Ramos (cell line): ENCODE measurements around the gene NF1.
"Not testable (repeated sequence)": the region's sequence is repeated elsewhere in the genome, so short reads cannot be mapped to it uniquely, and the experiment has no call there.

Source experiments
- in situ Hi-C: fragments of 300-500 bp; cut with MboI; formaldehyde crosslinking; loops from one replicate; pipeline ENCODE4 v1.14.3; 2022; ENCODE audit warnings: low sequenced_read_pairs; ENCODE audit not compliant: unreplicated experiment

Gene NF1

DNA sequence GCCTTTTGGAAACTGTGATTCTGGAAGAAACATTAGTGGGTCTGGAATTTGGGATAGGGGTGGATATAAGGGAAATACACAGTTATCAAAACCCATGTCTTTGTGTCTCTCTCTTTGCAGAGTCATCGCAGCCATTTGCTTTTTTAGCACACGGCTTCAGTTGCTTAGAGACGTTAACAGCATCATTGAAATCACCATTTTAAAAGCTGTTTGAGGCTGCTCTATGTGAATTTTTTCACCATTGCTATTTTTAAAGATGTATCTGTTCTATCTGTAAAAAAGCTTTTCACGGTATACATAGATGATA is 155.0 kb downstream of the NF1 start:
- in situ Hi-C loops, result no loop called here

DNA sequence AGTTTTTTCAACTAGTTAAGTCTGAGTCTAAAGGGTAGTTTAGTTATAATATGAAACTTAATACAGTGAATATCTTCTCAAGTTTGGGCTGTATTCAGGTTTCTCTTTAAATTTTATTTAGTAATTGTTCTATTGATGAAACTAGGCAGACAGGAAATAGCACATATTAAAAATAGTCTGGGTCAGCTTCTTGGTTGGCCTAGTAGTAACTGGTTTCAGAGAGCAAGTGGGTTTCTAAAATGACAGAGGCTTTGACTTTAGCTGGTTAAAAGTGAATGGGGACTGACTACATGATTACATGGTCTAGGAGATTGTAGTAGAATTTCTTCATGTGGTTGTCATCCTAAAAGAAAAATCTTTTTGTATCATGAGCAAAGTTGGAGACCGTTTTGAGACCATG is 155.5 kb downstream of the NF1 start:
- in situ Hi-C loops, result no loop called here

DNA sequence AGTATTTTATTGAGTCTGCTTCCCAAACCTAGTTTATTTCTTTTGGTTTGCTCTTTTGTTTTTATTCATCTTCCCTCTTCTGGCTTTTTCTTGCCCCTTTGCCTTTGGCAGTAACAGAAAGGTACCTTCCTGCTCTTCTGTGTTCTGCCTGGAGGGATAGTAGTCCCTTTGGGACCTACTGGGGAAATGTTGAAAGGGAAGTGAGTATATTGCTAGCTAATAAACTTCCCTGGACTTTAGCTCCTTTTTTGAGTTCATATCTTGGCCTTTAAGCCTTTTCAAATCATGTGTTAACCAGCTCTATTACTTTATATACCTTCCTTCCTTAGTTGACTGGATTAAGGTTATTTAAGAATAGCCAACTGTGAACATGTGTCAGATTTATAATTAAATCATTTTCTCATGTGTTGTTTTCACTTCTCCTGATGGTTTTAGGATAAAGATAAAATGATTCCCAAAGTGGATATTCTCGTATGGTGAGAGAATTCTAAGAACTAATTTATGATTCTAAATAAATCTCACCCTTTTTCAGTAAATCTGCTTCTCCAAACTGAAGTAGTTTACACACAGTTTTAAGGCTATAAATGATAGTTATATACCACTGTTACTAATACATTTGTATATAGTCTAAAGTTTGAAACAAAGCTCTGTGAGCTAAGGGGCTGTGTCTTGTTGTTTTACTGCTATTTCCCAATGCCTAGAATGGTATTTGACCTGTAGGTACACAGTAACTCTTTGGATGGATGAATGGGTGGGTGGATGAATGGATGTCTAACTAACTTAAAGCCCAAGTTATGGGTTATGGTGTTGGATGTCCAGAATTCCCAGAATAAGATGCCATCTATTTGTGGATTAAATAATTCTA is 156.6 kb downstream of the NF1 start:
- in situ Hi-C loops, result no loop called here

DNA sequence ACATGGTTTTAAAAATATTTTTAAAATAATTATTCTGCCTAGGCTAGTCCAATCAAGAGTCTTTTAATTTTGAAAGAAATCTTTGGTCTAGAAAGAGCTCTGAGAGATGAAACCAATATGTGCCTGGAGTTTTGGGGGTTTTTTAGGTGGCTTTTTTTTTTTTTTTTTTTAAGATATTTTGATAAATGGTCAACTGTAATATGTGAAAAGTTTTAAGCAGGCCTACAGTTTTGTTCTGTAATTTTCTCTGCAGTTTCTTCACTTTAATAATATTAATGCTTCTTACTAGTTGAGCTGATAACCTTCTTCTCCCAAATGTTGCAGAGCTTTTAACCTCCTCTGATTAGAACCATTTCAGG is 157.2 kb downstream of the NF1 start:
- in situ Hi-C loops, result no loop called here

DNA sequence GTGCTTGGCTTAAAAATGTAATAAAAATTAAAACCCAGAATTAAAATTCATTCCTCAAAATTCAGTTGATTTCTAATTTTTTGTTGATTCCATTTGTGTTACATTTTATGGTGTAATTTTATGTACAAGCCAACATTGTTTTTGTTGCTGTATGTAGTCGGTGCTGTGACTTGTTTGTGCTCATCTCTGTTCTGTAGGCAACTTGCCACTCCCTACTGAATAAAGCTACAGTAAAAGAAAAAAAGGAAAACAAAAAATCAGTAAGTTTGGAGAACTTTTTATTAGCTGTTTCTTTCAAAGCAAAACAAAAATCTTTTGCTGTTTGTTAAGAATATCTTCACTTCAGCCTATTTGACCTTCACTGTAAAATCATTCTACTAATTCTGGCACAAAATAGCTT is 158.0 kb downstream of the NF1 start:
- in situ Hi-C loops, result no loop called here

DNA sequence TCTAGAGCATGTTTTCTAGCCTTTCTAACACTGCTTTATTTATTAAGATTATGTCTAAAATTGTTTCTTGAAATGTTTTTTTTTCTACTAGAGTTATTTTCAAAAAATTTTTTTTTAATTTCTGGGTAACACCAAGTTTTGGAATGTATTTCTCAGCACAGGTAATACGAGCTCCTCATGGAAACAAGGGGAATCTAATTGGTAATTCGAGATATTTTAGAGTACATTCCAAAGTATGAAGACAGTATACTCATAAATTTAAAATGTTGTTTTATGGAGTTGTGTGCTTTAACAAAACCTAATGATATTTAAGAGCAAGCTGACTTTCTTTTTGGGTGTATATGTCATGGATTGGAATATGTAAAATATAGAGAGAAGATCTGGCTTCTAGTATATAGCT is 159.9 kb downstream of the NF1 start:
- in situ Hi-C loops, result no loop called here

DNA sequence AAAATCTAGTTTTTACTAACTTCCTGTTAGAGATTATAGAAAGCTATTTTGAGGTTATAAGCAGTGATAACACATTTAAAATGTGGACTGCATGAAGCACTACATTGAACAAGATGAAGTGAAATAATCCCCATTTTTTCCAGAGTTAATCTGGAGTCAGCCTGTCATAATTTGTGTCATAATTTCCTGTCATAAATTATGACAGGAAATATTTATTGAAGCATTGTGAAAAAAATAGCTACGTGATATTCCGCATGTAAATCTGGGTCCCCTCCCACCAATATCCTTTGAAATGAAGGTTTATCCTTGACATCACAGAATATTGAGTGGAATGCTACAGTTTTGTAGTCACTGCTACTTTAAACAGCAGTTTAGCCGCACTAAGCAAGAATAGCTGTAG is 162.2 kb downstream of the NF1 start:
- in situ Hi-C loops, result no loop called here

DNA sequence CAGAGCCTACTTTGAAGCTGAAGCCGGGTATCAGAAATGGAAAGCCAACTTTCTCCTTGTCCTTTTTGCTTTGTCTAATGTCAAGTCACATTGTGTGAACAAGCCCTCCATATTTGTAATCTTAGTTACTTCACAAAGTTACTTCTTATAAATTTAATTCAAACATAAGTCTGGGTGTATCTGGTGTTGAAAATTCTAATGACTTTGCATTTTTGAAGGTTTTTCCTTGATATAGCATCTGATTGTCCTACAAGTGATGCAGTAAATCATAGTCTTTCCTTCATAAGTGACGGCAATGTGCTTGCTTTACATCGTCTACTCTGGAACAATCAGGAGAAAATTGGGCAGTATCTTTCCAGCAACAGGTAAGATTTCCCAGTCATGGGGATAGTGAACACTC is 165.4 kb downstream of the NF1 start:
- in situ Hi-C loops, result no loop called here

DNA sequence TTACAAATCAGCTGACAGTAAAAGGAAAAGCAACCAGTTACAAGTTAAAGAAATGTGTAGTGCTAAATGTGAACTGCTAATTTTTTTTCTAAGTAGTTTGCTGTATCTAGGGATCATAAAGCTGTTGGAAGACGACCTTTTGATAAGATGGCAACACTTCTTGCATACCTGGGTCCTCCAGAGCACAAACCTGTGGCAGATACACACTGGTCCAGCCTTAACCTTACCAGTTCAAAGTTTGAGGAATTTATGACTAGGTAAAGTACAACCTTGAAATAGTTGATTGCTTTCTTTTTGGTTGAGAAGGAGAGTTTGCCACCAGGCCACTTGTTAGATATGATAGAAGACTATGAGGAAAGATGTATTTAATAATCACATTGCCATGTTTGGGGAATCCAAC is 166.8 kb downstream of the NF1 start:
- in situ Hi-C loops, result no loop called here

DNA sequence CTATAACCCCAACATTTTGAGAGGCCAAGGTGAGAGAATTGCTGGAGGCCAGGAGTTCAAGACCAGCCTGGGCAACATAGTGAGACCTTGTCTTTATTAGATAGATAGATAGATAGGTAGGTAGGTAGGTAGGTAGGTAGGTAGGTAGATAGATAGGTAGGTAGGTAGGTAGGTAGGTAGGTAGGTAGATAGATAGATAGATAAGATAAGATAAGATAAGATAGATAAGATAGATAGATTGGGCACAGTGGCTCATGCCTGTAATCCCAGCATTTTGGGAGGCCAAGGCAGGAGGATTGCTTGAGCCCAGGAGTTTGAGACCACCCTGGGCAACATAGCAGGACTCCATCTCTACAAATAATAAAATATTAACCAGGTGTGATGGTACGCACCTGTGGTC is 168.1 kb downstream of the NF1 start:
- in situ Hi-C loops, result not testable (repeated sequence)

DNA sequence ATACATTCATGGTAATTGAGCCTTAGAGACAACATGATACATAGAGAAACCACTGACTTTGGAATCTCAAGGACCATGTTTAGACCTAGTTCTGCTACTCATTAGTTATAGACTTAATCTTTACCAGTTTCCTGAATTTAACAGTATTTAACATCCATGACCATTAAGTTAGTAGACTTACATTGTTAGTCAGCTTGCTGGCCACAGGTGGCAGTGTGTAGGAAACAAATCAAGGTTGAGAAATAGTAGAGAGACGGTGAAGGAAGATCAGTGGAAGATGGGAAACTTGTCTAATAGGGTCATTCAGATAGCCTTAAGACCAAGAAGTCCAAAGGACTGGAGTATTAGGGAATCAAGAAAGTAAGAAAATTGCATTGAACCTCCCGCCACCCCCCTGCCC is 171.3 kb downstream of the NF1 start:
- in situ Hi-C loops, result no loop called here

DNA sequence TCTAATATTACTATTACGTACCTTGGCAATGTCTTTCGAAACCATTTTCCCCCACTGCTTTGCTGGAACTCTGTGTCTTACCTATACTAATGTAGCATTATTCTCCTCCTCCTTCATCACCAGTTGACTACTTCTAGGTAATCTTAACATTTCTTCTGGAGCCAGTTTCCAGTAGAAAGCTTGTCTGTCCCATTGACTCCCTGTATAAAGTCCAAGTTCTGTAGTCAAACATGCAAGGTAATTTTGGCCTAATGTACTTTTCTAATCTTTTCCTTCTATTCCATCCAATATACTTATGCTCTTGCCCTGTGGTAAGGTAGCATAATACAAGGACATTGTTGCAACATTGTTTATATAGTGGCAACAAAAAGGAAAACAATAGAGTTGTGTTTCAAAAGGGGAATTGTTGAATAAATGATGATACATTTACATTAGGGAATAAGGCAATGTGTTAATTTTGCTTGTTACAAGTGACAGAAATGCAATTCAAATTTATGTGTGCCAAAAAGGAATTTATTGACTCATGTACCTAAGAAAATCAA is 174.3 kb downstream of the NF1 start:
- in situ Hi-C loops, result no loop called here

DNA sequence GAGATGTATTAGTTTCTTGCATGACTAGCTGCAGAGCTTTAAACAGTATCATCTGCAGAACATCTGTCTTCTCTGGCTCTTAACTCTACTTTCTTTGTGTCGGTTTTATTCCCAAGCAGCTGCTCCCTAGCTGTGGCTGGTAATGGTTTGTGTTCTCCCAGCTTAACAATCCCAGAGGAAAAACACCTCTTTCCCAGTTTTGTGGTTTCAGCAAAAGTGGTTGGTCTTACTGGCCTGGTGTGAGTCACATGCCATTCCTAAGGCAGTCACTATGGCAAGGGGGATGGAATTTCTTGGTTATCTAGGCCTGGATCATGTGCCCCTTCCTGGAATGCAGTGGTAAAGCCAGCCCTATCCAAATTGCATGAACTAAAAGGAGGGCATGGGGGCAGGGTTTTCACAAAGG is 174.8 kb downstream of the NF1 start:
- in situ Hi-C loops, result no loop called here

DNA sequence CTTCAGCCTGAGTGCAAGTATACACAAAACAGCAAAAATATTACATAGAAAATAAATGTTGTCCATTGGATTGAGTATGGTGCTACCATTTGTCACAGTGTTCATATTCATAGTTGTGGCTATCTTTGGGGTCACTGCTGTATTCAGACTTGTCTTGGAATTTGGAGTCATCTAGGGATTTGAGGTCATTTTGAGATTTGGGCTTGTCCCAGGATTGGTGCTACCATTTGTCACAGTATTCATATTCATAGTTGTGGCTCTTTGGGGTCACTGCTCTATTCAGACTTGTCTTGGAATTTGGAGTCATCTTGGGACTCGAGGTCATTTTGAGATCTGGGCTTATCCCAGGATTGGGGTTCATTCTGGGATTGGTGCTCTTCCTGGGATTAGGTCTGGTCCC is 177.5 kb downstream of the NF1 start:
- in situ Hi-C loops, result no loop called here

DNA sequence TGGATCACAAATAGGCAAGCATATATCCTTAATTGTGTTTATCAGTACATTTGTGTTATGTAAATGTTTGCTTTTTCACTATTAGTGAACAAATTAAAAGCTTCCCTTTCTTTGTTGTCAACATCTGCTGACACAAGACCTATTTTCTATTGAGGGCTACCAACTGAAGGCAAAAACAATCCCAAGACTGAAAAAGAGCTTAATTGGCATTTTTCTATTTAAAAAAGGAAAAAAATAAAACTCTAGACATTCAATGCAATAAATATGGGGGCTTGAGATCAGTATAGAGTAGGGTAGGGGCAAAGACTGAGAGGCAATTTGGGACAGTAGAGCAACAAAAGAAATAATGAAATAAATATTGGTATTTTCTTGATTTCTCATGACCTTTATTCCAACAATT is 178.0 kb downstream of the NF1 start:
- in situ Hi-C loops, result no loop called here

DNA sequence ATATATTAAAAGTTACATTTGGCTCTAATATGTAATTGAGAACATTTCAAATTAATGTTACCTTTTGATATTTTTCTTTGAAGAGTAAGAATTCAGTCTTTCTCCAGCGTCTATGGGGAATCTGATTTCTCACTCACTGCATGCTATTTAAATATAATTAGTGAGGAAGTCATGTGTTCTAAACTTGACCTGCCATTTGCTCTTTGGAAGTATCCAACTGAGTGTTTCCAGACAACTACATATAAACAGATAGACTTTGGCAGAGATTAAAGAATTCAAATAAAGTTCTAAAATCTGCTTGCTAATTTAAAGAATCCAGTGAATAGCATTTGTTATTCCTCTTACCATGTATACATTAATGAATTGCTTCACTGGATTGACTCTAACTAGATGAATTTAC is 178.7 kb downstream of the NF1 start:
- in situ Hi-C loops, result no loop called here

DNA sequence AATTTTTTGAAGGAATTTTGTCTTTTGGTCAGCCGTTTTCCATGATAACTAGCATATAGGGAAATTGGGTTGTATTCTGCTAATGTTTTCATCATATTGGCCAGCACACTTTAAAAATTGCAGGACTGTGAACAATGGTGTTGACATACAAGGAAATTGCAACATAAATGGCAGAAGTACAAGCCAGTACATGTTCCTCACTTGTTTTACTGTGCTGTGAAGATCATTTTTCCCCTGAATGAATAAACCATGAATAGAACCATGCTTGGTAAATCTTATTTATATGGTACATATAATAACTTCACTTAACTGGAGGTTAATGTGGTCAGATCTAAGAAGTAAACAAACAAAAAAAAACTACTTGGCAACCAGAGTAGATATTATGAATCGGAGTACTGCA is 179.5 kb downstream of the NF1 start:
- in situ Hi-C loops, result no loop called here

DNA sequence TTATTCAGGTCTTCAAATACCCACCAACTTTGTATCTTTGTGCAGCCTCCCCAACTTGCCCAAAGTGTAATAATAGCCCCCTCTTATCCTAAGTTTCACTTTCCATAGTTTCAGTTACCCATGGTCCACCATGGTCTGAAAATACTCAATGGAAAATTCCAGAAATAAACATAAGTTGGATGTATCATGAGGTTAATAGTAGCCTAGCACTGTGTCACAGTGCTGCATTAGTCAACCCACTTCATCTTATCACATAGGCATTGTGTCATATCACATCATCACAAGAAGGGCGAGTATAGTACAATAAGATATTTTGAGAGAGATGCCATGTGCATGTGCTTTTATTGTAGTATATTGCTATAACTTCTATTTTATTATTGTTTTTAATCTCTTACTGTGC is 180.3 kb downstream of the NF1 start:
- in situ Hi-C loops, result no loop called here

DNA sequence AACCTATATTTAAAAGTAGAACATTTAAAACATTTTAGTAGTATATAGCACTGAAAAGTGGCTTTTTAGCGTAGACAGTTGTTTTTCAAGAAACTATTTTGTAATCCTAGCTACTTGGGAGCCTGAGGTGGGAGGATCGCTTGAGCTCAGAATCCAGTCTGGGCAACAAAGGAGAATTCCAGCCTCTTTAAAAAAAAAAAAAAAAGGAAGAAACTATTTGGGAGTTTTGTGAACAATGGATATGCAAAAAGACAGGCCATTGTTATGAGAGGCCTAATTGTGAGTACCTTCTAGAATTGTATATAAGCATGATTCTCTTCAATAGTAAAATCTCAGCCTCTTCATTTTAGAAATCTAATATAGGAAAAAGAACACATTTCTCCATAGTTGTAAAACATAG is 184.6 kb downstream of the NF1 start:
- in situ Hi-C loops, result no loop called here

DNA sequence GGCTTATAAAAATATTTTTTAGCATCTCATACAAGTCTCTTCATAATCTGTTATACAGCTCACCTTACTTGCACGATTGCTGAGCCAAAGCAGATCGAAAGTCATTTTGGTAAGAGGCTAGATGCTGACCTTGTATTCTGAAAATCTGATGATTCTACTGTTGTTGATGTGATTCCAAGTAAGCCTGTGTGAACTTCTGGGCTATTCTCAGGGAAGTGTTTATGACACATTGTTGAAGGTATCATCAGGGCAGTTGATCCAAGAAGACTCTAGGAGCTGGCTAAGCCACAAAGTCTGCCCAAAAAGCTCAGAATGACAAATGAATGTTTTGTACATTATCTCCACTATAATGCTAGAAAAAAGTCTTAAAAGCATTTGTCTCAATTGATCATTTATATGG is 186.3 kb downstream of the NF1 start:
- in situ Hi-C loops, result no loop called here

DNA sequence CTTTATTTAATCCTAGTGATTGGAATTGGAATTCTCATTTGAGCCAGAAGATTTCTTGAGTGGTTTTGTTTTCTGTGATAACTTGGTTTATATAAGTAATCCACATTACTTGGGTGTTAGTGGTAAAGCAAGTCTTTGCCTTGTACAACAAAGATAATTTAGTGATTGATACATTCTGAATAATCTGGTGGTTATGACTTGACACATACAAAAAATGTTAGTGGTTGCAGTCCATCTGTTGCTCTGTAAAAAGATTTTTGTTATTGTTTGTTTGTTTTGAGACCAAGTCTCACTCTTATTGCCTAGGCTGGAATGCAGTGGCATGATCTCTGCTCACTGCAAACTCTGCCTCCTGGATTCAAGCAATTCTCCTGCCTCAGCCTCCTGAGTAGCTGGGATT is 189.1 kb downstream of the NF1 start:
- in situ Hi-C loops, result no loop called here

DNA sequence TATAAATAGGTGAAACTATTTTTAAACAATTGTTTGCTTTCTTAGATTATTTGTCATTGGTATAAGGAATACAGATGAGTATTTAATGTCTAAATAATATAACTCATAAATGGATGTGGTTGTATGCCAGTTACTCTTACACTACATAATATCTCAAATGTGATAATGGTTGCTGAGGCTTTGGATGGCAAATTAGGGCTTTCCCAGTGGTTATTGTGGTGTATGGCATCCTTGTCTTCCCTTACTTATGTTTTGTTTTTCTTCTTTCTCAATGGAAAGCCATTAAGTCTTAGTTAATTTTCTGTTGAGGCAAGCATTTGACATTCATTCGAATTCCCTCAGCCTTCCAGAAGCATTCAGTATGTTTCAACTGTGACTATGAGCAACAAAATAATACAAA is 191.8 kb downstream of the NF1 start:
- in situ Hi-C loops, result no loop called here

DNA sequence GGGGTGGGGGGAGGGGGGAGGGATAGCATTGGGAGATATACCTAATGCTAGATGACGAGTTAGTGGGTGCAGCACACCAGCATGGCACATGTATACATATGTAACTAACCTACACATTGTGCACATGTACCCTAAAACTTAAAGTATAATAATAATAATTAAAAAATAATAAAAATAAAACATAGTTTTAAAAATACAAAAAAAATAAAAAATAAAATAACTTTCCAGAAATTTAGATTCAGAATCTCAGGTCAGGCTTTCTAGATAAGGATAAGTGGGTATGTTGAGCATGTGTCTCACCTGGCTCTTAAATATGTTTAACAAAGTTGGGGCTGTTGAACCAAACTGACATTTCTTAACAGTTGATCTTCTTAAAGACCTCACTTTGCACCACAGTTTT is 193.2 kb downstream of the NF1 start:
- in situ Hi-C loops, result not testable (repeated sequence)
